Natural killer cell (primary cell): ENCODE data around the gene EFCC1. TPM values are rescaled to one million over a fixed set of nuclear protein-coding genes. Genes with fewer than 3 reads are reported as not detected.

Experiments used
- ATAC-seq, 3 donors: fragments of 150-1000 bp in 2 of 3; fragments of 200-7000 bp in 1 of 3; cut with Tn5 transposase; 1 replicate in 1 of 3; 2 replicates in 2 of 3; pipeline ENCODE4 v1.10.0; 2021; ENCODE audit warnings: mild to moderate bottlenecking in 2 of 3, moderate library complexity in 2 of 3
- DNase-seq, 2 donors: peaks; one replicate each; pipeline versions ENCODE4 v3.0.0 to v3.0.0-alpha.2; 2013 to 2021; ENCODE audit warnings: mixed read lengths in 1 of 2
- H3K27ac ChIP-seq: one replicate; pipeline ENCODE4 v1.5.1; 2013; ENCODE audit warnings: mild to moderate bottlenecking, low read length
- H3K27me3 ChIP-seq: one replicate; pipeline ENCODE4 v1.6.1; 2013; ENCODE audit warnings: low read length; ENCODE audit not compliant: control insufficient read depth, insufficient read depth
- H3K36me3 ChIP-seq: one replicate; pipeline ENCODE4 v1.6.1; 2013; ENCODE audit warnings: low read length; ENCODE audit not compliant: control insufficient read depth, insufficient read depth
- H3K4me1 ChIP-seq: one replicate; pipeline ENCODE4 v1.6.1; 2013; ENCODE audit warnings: low read length; ENCODE audit not compliant: control insufficient read depth, insufficient read depth
- H3K4me3 ChIP-seq: one replicate; pipeline ENCODE4 v1.5.1; 2013; ENCODE audit warnings: low read length
- H3K9me3 ChIP-seq: one replicate; pipeline ENCODE4 v1.6.1; 2013; ENCODE audit warnings: low read length; ENCODE audit not compliant: control insufficient read depth, insufficient read depth
- H3K27ac Mint-ChIP-seq, 2 donors: one replicate each; pipeline ENCODE4 v1.8.0; 2022; ENCODE audit warnings: mild to moderate bottlenecking in 2 of 2, mixed read lengths in 2 of 2, moderate library complexity in 1 of 2
- H3K27me3 Mint-ChIP-seq, 2 donors: one replicate each; pipeline ENCODE4 v1.8.0; 2022; ENCODE audit warnings: low read depth in 2 of 2, mixed read lengths in 2 of 2
- H3K36me3 Mint-ChIP-seq: one replicate; pipeline ENCODE4 v1.8.0; 2022; ENCODE audit warnings: mixed read lengths
- H3K4me1 Mint-ChIP-seq, 2 donors: one replicate each; pipeline ENCODE4 v1.8.0; 2022; ENCODE audit warnings: mixed read lengths in 2 of 2
- H3K4me3 Mint-ChIP-seq: one replicate; pipeline ENCODE4 v1.8.0; 2022; ENCODE audit warnings: mild to moderate bottlenecking, moderate library complexity, mixed read lengths
- H3K9me3 Mint-ChIP-seq, 2 donors: one replicate each; pipeline ENCODE4 v1.8.0; 2022; ENCODE audit warnings: mixed read lengths in 2 of 2
- CTCF ChIP-seq: fragments of 200-600 bp; IDR thresholded peaks from one replicate; pipeline ENCODE4 v1.8.0; 2022; ENCODE audit warnings: antibody characterized with exemption
- WGBS: methylation state at CpG from one replicate; pipeline ENCODE4 v1.1.7; 2013; ENCODE audit warnings: missing lambda C conversion rate; ENCODE audit not compliant: insufficient coverage; 5-methylcytosine and 5-hydroxymethylcytosine counted together
- intact Hi-C: fragments of 100-400 bp; cut with micrococcal nuclease; formaldehyde crosslinking; loops from one replicate; pipeline ENCODE4 v1.14.2; 2022
- total RNA-seq, 4 donors: library from RNA; stranded (reverse); fragments of 120-200 nt in 1 of 4; gene quantifications; one replicate each; pipeline versions ENCODE4 v1.2.3 to v1.2.4, GENCODE V29; 2013 to 2022

The EFCC1 gene
- total RNA-seq, 3 donors from 2014 or later (not counting 1 experiment from before 2014, with no cell fraction given), result 0.28 to 0.70 TPM; not detected in 1

- WGBS, result 91% methylated on average over 6 of the region's 6 CpGs
- no peaks in the 10 kb centered on the region for H3K36me3 Mint-ChIP-seq
- peaks cover 27 to 36% of the 10 kb centered on the region in 2 donors for H3K27me3 Mint-ChIP-seq
- peaks cover 29% of the 10 kb centered on the region for H3K27me3 ChIP-seq
- H3K27ac Mint-ChIP-seq, result peak overlapping the region in 1 of 2 donors; percentile 37
- no peak for ATAC-seq
- DNase-seq, result no peak
- intact Hi-C loops, result no loop called here
- no peaks in the 10 kb centered on the region for H3K9me3 ChIP-seq
- H3K4me3 Mint-ChIP-seq, result peak overlapping the region; percentile 69
- TF ChIP-seq CTCF, result no peak
- peaks cover 26 to 44% of the 10 kb centered on the region in 2 donors for H3K4me1 Mint-ChIP-seq
- H3K36me3 ChIP-seq, result no peaks in the 10 kb centered on the region
- no peak overlapping the region for H3K27ac ChIP-seq
- peaks cover 31% of the 10 kb centered on the region for H3K4me1 ChIP-seq
- no peak overlapping the region for H3K4me3 ChIP-seq
- no peaks in the 10 kb centered on the region for H3K9me3 Mint-ChIP-seq
Observed at GRCh38 chr3:129004639-129005295, 3.7 kb downstream of the EFCC1 start.

- no peaks in the 10 kb centered on the region for H3K36me3 ChIP-seq
- no peak for DNase-seq
- H3K27me3 ChIP-seq, result peaks cover 22% of the 10 kb centered on the region
- no peak for TF ChIP-seq CTCF
- ATAC-seq, result no peak
- WGBS, result 96% methylated on average over 4 of the region's 4 CpGs
- H3K36me3 Mint-ChIP-seq, result no peaks in the 10 kb centered on the region
- H3K4me1 ChIP-seq, result peaks cover 30% of the 10 kb centered on the region
- H3K27ac ChIP-seq, result no peak overlapping the region
- no peak overlapping the region for H3K4me3 Mint-ChIP-seq
- H3K27ac Mint-ChIP-seq, result no peak overlapping the region
- H3K4me1 Mint-ChIP-seq, result peaks cover 26 to 43% of the 10 kb centered on the region in 2 donors
- H3K27me3 Mint-ChIP-seq, result peaks cover 17 to 29% of the 10 kb centered on the region in 2 donors
- no peaks in the 10 kb centered on the region for H3K9me3 Mint-ChIP-seq
- H3K4me3 ChIP-seq, result no peak overlapping the region
- H3K9me3 ChIP-seq, result no peaks in the 10 kb centered on the region
- intact Hi-C loops, result no loop called here
Observed at GRCh38 chr3:129005526-129006303, 4.6 kb downstream of the EFCC1 start.

- DNase-seq (no peak), ATAC-seq (no peak)
- Mint-ChIP-seq H3K36me3 (no peaks in the 10 kb centered on the region), H3K4me1 (peaks cover 26 to 39% of the 10 kb centered on the region in 2 donors), H3K4me3 (no peak overlapping the region), H3K27ac (no peak overlapping the region), H3K27me3 (peaks cover 16 to 27% of the 10 kb centered on the region in 2 donors), H3K9me3 (no peaks in the 10 kb centered on the region)
- 74% methylated on average over 3 of the region's 3 CpGs for WGBS
- Histone ChIP-seq H3K4me3 (no peak overlapping the region), H3K36me3 (no peaks in the 10 kb centered on the region), H3K27me3 (peaks cover 15% of the 10 kb centered on the region), H3K4me1 (peaks cover 23% of the 10 kb centered on the region), H3K9me3 (no peaks in the 10 kb centered on the region), H3K27ac (no peak overlapping the region)
- intact Hi-C loops, result no loop called here
- TF ChIP-seq CTCF, result no peak
Observed at GRCh38 chr3:129006864-129007263, 5.8 kb downstream of the EFCC1 start.
